NCI-H446 treated with DMSO at 0.1 percent for 48 hours (cell line): ENCODE measurements around the gene S100A14.
"Not testable (repeated sequence)": the region's sequence is repeated elsewhere in the genome, so short reads cannot be mapped to it uniquely, and the experiment has no call there.

ENCODE experiments used
- DNase-seq: peaks from one replicate; lab custom pipeline; 2025; lab: John Stamatoyannopoulos, UW

Gene S100A14

GRCh38 chr1:153616144-153616916 is at the start of gene S100A14:
S100A14 (minus strand) TSS chr1:153616325; CDS start chr1:153615858, 467 bp downstream.
- no peak for DNase-seq

GRCh38 chr1:153663211-153663610 is 47.1 kb upstream of the S100A14 start:
- no peak for DNase-seq

- DNase-seq = no peak
These were observed 46.1 kb upstream of the S100A14 start for GRCh38 chr1:153662269-153662668.

GRCh38 chr1:153661111-153661708 is 45.1 kb upstream of the S100A14 start:
- no peak for DNase-seq

DNA sequence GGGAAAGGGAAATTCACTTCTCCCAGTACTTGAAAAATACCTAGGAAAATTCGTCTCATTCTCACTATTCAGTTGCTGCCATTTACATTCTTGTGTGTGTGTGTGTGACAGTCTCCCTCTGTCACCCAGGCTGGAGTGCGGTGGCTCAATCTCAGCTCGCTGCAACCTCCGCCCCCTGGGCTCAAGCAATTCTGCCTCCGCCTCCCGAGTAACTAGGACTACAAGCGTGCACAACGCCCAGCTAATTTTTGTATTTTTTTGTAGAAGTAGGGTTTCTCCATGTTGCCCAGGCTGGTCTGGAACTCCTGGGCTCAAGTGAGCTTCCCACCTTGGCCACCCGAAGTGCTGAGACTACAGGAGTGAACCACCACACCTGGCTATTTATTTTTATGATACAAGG is 43.5 kb upstream of the S100A14 start:
- DNase-seq = no peak

DNA sequence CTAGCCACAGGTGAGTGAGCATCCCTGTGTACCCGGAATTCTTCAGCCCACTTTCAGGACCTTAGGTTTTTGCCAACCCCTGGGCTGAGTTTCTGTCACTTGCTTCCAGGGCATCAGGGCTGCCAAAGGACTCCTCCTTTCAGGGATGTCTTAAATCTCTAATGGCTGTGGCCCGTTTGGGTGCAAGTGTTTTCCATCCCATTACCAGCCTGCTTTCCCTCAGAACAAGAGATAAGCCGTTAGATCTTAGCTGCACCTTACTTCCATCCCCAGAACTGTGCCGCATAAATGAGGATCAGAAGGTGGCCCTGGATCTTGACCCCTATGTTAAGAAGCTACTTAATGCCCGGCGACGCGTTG is 43.0 kb upstream of the S100A14 start:
- no peak for DNase-seq

DNA sequence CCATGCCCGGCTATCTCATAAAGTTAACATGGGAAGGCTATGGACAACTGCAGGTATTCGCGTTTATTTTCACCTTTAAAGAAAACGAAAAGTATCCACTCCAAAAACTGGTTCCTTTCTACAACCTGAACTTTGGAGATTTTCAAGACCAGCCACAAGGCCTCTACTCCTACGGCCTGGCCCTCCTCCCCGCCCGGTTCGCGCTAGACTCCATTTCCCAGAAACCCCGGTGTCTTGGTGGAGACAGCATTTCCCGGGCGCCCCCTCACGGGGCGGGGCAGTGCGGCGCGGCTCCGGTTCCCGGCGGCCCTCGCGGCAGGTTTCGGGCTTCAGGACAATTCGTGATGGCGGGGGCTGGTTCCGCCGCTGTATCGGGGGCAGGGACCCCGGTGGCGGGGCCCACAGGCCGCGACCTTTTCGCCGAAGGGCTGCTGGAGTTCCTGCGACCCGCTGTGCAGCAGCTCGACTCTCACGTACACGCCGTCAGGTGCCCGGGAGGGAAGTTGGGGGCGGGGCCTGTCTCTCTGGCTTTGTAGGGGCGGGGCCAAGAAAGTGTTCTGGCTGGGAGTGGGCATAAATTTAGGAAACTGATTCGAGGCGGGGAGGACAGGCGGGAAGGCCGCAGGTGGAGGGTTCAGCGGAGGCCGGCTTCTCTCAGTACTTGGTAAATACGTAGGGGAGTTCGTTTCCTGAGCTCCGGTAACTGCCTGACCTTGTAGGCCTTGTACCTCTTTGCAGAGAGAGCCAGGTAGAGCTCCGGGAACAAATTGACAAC is 42.5 kb upstream of the S100A14 start, which contains the start of gene SNAPIN:
Gene SNAPIN (plus strand): TSS at position 304 of the 775 bp plus-strand sequence. CDS start 41 bp downstream, at position 345.
- DNase-seq = peak; percentile 73

GRCh38 chr1:153655333-153655732 is 39.2 kb upstream of the S100A14 start:
- no peak for DNase-seq

GRCh38 chr1:153652805-153653500 is 36.8 kb upstream of the S100A14 start:
- no peak for DNase-seq

DNA sequence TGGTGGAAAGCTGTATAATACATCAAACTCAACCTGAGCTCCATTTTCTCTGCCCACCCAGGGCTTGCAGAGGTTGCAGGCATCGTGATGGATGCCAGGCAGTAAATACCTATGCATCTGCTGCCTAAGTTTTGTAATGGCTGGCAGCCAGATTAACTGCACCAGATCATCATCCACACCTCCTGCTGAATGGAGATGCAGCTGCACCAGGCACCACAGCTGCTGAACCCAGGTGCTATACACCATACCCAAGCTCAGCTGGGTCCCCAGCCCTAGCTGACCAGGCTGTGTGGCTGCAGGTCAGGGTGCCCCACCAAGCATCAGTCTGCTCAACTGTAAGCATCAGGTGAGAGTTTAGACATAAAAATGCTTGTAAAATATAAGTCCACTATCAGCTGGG is 35.6 kb upstream of the S100A14 start:
- DNase-seq = no peak

DNA sequence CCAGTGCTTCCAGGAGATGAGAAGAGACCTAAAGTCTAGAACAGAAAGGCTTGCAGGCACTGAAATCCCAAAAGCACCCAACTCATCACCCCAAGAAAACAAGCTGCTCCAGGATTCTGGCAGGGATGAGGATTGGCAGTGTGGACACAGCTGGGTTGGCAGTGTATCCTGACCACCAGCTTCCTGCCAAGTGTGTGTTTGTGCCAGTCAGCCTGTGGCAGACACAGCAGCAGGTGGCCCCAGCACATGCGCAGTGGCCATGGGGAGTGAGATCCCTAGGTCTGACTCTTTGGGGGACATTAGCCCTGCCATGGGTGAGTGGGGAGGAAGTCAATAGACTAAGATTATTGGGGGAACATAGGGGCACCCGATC is 33.7 kb upstream of the S100A14 start:
- peak; percentile 82 for DNase-seq

DNA sequence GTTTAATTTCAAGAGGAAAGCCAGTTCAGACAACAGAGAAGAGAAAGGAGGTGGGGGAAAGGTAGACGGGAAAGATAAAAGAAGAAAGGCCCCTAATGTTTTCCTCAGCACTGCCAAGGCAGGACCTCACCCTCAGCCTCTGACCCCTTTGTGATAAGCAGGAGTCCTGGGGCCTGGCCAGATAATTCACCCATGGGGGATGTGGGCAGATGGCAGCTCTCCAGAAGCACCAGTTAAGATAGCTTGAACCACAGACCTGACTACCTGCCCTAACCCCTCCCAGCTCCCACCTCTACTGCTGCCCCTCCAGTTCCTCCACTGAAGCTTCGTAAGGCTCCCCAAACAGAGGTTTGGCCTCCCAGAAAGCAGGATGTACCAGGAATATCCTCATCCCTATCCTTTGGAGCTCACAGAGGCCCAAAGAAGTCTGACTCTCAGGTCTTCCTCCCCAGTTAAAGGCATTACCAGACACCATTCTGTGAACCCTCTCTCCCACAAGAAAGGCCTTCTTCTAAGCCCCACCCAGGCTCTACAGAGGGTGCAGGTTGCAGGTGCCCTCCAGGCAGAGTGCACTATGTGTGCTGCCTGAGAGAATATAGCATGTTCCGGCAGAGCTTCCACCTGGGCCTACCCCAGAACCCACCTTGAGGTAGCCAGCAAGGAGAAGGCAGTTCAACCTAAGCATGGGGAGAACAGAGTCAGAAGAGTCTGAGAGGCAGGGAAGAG is 33.2 kb upstream of the S100A14 start:
- no peak for DNase-seq

DNA sequence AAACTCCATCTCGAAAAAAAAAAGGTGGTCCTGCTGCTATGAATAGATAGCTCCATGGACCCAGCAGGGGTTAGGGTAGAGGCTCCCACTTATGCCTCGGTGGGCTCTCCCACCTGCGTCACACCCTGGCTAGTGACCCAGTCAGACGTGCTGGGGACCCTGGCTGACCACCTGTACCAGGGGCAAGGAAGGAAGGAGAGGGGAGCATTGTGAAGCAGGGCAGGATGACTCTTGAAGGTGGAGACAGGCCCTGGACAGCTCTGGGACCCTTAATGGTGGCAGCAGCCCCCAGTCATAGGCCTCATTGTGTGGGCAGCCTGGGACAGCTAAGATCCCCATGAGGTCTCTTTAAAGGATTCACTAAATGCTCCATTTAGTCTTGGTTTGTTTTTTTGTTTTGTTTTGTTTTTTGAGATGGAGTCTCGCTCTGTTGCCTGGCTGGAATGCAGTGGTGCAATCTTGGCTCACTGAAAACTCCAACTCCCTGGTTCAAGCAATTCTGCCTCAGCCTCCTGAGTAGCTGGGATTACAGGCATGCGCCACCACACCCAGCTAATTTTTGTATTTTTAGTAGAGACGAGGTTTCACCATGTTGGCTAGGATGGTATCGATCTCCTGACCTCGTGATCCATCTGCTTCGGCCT is 32.0 kb upstream of the S100A14 start:
- no peak for DNase-seq

GRCh38 chr1:153647346-153647714 is 31.2 kb upstream of the S100A14 start:
- DNase-seq = no peak

DNA sequence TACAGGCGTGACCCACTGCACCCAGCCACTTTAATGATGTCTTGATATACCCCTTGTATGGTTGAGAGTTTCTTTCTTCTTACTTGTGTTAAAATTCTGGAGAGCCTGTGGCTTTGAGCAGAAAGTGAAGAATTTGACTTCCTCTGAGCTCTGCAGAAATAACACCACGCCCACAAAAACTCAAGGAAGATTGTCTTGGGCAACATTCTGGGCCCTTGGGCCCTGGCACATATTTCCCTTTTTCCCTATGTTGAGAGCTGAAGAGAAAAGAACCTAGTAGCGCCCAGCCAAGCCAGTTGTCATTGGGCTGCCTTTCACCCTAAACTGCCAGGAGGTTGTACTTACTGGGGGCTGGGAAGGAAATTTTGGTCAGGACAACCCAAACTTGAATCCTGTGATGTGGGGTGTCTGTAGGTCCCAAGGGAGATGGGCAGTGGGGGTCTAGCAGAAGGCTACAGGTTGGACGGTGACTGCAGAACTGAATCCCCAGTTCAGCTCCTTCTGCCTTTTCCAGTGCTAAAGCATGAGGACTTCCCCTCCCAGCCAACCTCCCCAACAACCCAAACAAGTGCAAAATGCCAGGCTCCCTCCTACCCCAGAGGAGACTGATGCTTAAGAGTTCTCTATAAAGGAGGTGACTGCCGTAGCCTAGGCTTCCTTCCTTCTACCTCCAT is 30.7 kb upstream of the S100A14 start:
- DNase-seq = no peak

GRCh38 chr1:153643816-153644215 is 27.7 kb upstream of the S100A14 start:
- DNase-seq = no peak

DNA sequence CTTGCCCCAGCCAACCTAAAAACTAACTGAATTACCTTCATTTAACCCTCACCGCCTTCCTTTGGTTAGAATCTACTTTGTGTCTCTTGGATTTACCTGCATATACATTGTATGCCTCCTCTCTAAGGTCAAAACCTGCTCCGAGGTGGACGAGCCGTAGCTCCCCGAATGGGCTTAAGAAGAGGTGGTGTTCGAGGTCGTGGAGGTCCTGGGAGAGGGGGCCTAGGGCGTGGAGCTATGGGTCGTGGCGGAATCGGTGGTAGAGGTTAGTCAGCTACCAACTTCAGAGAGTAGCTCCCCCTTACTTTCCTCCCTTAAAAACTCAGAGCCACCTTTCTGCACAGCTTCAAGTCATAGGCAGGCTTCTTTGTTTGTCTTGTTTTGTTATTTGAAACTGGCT is 27.0 kb upstream of the S100A14 start:
- DNase-seq = no peak

- no peak for DNase-seq
These were observed 26.0 kb upstream of the S100A14 start for GRCh38 chr1:153642161-153642560.

DNA sequence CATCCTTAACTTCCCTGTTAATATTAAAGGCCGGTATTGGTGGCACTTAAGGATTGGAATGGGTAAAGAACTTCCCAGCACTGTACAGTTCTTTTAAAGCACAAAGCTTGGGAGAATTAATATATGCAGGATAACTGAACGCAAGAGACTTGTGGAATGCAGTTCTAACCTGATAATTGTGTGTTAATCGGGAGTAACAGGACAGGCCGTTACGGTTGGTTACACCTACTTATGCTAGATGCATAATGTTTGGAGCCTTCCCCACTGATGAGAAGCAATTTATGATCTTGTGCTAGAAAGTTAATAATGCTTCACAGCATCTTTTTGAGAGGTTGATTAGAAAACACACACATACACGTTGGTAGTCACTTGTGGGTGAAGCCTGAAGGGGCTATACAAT is 24.7 kb upstream of the S100A14 start:
- DNase-seq = no peak

DNA sequence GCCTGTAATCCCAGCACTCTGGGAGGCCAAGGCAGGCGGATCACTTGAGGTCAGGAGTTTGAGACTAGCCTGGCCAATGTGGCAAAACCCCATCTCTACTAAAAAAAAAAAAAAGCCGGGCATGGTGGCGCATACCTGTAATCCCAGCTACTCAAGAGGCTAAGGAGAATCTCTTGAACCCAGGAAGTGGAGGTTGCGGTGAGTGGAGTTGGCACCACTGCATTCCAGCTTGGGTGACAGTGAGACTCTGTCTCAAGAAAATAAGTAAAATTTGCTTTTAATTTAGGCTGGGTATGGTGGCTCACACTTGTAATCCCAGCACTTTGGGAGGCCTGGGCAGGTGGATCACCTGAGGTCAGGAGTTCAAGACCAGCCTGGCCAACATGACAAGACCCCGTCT is 24.1 kb upstream of the S100A14 start:
- DNase-seq = not testable (repeated sequence)

- DNase-seq = no peak
These were observed 23.2 kb upstream of the S100A14 start for GRCh38 chr1:153639280-153639679.
